Loucy (cell line): ENCODE data around the gene COL20A1.

Experiments used
- H2AFZ ChIP-seq: fragments of 200-600 bp; sonication (generic); 2 replicates; pipeline ENCODE4 v1.6.0; 2016; ENCODE audit warnings: antibody characterized with exemption, mild to moderate bottlenecking, low read length, moderate library complexity
- H3F3A ChIP-seq: fragments of 200-600 bp; 2 replicates; pipeline ENCODE4 v1.6.0; 2016; ENCODE audit warnings: antibody characterized with exemption, low read depth, mild to moderate bottlenecking
- H3K27me3 ChIP-seq: fragments of 200-600 bp; sonication (generic); 2 replicates; pipeline ENCODE4 v1.6.1; 2014; ENCODE audit warnings: low read length, mild to moderate bottlenecking; ENCODE audit not compliant: insufficient read depth, poor library complexity, severe bottlenecking
- H3K36me3 ChIP-seq: fragments of 200-600 bp; sonication (generic); 2 replicates; pipeline ENCODE4 v1.6.1; 2016; ENCODE audit warnings: low read length; ENCODE audit not compliant: insufficient read depth
- H3K4me1 ChIP-seq: fragments of 200-600 bp; sonication (generic); 2 replicates; pipeline ENCODE4 v1.5.1; 2014; ENCODE audit warnings: low read length, mild to moderate bottlenecking; ENCODE audit not compliant: insufficient read depth, poor library complexity, severe bottlenecking
- H3K4me2 ChIP-seq: fragments of 200-600 bp; sonication (generic); 2 replicates; pipeline ENCODE4 v1.6.0; 2014; ENCODE audit warnings: antibody characterized with exemption, low read length, low read depth, mild to moderate bottlenecking; ENCODE audit not compliant: poor library complexity, severe bottlenecking
- H3K4me3 ChIP-seq: fragments of 200-600 bp; sonication (generic); 2 replicates; pipeline ENCODE4 v1.5.1; 2014; ENCODE audit warnings: low read length, mild to moderate bottlenecking, mixed read lengths; ENCODE audit not compliant: poor library complexity, severe bottlenecking
- H3K79me2 ChIP-seq: fragments of 200-600 bp; sonication (generic); 2 replicates; pipeline ENCODE4 v1.6.1; 2014; ENCODE audit warnings: low read length; ENCODE audit not compliant: insufficient read depth
- H3K9ac ChIP-seq: fragments of 200-600 bp; sonication (generic); 2 replicates; pipeline ENCODE4 v1.6.0; 2014; ENCODE audit warnings: mild to moderate bottlenecking, low read depth, low read length, moderate library complexity; ENCODE audit not compliant: poor library complexity, severe bottlenecking
- H3K9me2 ChIP-seq: fragments of 200-600 bp; sonication (generic); replicated peaks from 2 replicates; pipeline ENCODE4 v1.6.1; 2016; ENCODE audit warnings: low read depth, low read length, mixed read lengths
- H3K9me3 ChIP-seq: fragments of 200-600 bp; sonication (generic); 2 replicates; pipeline ENCODE4 v1.6.1; 2014; ENCODE audit warnings: mild to moderate bottlenecking, antibody characterized with exemption, low read length, low read depth; ENCODE audit not compliant: insufficient read depth
- H4K20me1 ChIP-seq: fragments of 200-600 bp; sonication (generic); 2 replicates; pipeline ENCODE4 v1.6.0; 2014; ENCODE audit warnings: antibody characterized with exemption, low read length, mild to moderate bottlenecking; ENCODE audit not compliant: insufficient read depth, poor library complexity, severe bottlenecking
- CTCF ChIP-seq: fragments of 200-600 bp; sonication (generic); conservative IDR thresholded peaks from 2 replicates; pipeline ENCODE4 v1.5.1; 2014; ENCODE audit warnings: mild to moderate bottlenecking, antibody characterized with exemption, low read length
- EZH2phosphoT487 ChIP-seq: fragments of 200-600 bp; IDR thresholded peaks from 2 replicates; pipeline ENCODE4 v1.6.1; 2018; ENCODE audit warnings: antibody characterized with exemption, mild to moderate bottlenecking, moderate library complexity, borderline replicate concordance

Gene COL20A1

GRCh38 chr20:63284981-63285524 is 7.9 kb upstream of the COL20A1 start:
- Histone ChIP-seq H3K36me3 (peaks cover 26% of the 10 kb centered on the region; the same call in 1 of the 2 replicates), H3K4me3 (peak overlapping the region; percentile 74)

GRCh38 chr20:63285636-63286615 is 7.1 kb upstream of the COL20A1 start:
- no peak overlapping the region for H2AFZ ChIP-seq
- H3F3A ChIP-seq, result no peaks in the 10 kb centered on the region
- peak overlapping the region; percentile 70 for H3K4me2 ChIP-seq
- H3K9ac ChIP-seq, result peak overlapping the region; percentile 84
- no peak for TF ChIP-seq EZH2phosphoT487
- TF ChIP-seq CTCF, result no peak
- H3K9me3 ChIP-seq, result no peaks in the 10 kb centered on the region
- H3K36me3 ChIP-seq, result peaks cover 24% of the 10 kb centered on the region; the same call in 1 of the 2 replicates
- H3K27me3 ChIP-seq, result no peaks in the 10 kb centered on the region
- peaks cover 22% of the 10 kb centered on the region for H3K79me2 ChIP-seq
- H3K4me3 ChIP-seq, result peak overlapping the region; percentile 74
- H4K20me1 ChIP-seq, result peaks cover 7% of the 10 kb centered on the region
- H3K4me1 ChIP-seq, result peaks cover 15% of the 10 kb centered on the region
- H3K9me2 ChIP-seq, result no peaks in the 10 kb centered on the region

More at GRCh38 chr20:63284981-63285524, 7.9 kb upstream of the COL20A1 start:
- Histone ChIP-seq H4K20me1 (peaks cover 7% of the 10 kb centered on the region), H3K9me2 (no peaks in the 10 kb centered on the region), H3K9me3 (no peaks in the 10 kb centered on the region), H3F3A (no peaks in the 10 kb centered on the region), H2AFZ (no peak overlapping the region), H3K27me3 (no peaks in the 10 kb centered on the region), H3K4me2 (peak overlapping the region; percentile 70), H3K4me1 (peaks cover 15% of the 10 kb centered on the region), H3K79me2 (peaks cover 22% of the 10 kb centered on the region), H3K9ac (peak overlapping the region; percentile 84)
- TF ChIP-seq CTCF (no peak), EZH2phosphoT487 (no peak)

GRCh38 chr20:63286781-63287696 is 5.9 kb upstream of the COL20A1 start:
- Histone ChIP-seq H4K20me1 (peaks cover 7% of the 10 kb centered on the region), H3K4me1 (peaks cover 15% of the 10 kb centered on the region), H3K27me3 (no peaks in the 10 kb centered on the region), H2AFZ (no peak overlapping the region), H3K4me2 (peak overlapping the region; percentile 70), H3K9me2 (no peaks in the 10 kb centered on the region), H3K79me2 (peaks cover 22% of the 10 kb centered on the region), H3K4me3 (peak overlapping the region; percentile 46), H3K9me3 (no peaks in the 10 kb centered on the region), H3K9ac (peak overlapping the region; percentile 84), H3K36me3 (peaks cover 17% of the 10 kb centered on the region; the same call in 1 of the 2 replicates), H3F3A (no peaks in the 10 kb centered on the region)
- no peak for TF ChIP-seq CTCF
- TF ChIP-seq EZH2phosphoT487, result no peak
